ENCODE data around the gene TP53I13.

GRCh38 chr17:29560316-29560715, 8.2 kb upstream of the TP53I13 start:
- TF ChIP-seq, protein P1, sequence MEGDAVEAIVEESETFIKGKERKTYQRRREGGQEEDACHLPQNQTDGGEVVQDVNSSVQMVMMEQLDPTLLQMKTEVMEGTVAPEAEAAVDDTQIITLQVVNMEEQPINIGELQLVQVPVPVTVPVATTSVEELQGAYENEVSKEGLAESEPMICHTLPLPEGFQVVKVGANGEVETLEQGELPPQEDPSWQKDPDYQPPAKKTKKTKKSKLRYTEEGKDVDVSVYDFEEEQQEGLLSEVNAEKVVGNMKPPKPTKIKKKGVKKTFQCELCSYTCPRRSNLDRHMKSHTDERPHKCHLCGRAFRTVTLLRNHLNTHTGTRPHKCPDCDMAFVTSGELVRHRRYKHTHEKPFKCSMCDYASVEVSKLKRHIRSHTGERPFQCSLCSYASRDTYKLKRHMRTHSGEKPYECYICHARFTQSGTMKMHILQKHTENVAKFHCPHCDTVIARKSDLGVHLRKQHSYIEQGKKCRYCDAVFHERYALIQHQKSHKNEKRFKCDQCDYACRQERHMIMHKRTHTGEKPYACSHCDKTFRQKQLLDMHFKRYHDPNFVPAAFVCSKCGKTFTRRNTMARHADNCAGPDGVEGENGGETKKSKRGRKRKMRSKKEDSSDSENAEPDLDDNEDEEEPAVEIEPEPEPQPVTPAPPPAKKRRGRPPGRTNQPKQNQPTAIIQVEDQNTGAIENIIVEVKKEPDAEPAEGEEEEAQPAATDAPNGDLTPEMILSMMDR (IDR thresholded peaks at IDR 0.05 in 8 of 11, conservative IDR thresholded peaks at IDR 0.05 in 3 of 11): no peak
- TF ChIP-seq POLR2AphosphoS5 (IDR thresholded peaks at IDR 0.05) (peak in 1 of 3 donors; percentile 38), POLR2A (IDR thresholded peaks at IDR 0.05) (no peak)

All from spleen (tissue), 7 donors.